ENCODE results near the gene XAGE5. TPM values are rescaled to one million over a fixed set of nuclear protein-coding genes. Genes with fewer than 3 reads are reported as not detected.

The XAGE5 gene, protein sequence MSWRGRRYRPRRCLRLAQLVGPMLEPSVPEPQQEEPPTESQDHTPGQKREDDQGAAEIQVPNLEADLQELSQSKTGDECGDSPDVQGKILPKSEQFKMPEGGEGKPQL
- not detected in 2 replicates for total RNA-seq

DNA sequence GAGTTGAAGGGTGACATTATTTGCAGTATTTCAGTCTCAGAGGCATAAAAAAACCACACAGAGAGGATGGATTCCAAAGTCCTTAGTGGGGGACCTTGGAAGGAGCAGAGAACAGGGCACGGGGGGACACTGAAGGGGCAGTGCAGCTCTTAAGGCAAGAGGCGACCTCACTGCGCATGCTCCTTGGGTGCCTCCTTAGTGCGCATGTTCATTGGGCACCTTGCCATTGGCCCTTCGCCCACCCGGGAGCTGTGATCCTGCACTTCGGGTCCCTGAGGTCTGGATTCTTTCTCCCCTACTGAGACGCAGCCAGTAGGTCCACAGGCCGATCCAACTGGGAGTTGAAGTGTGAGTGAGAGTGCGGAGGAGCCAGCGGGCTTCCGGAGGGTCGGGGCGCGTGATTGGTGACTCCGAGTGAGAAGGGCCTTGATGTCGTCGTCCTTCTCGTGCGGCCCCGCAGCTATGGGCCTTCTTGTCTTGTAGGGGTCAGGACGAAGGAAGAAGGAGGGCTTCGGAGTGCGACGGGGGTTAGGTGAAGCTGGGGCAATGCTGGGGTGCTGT lies at the start of gene XAGE5:
Gene XAGE5, plus strand, starts transcription at position 223 of the 561 bp plus-strand sequence. CDS start 1,280 bp downstream, outside the sequence.

DNA sequence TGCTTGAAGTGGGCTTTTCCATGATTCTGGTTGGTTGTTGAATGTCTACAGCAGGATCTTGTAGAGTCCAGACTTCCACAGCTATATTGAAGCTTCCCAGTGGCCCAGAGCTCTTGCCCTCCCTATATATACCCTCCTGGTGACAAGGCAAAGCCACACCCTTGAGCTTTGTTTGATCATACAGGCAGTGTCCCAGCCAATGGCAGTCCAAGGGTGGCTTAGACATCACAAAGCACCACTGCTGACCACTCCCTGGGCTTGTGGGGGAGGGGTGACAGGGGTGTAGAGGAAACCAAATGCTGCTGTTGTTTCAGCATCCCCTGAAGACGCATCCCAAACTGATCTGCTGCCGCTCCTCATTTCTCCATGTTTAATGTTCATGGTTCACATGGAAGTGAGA lies 13.8 kb upstream of the XAGE5 start, which contains the start of gene SPANXN5:
Gene SPANXN5, minus strand, starts transcription at position 101 of the 400 bp plus-strand sequence. Its CDS starts 79 bp downstream, at position 22.

Other genes starting within 250 kb of the XAGE5 start
- gene SSX7, start 156.4 kb upstream of the XAGE5 start, total RNA-seq: not detected in 2 replicates
- not detected in 2 replicates for gene SSX2, start 104.1 kb upstream of the XAGE5 start, total RNA-seq
- gene SSX2B, start 60.0 kb upstream of the XAGE5 start, total RNA-seq: not detected in 2 replicates
- gene SPANXN5, start 13.9 kb upstream of the XAGE5 start, total RNA-seq: not detected in 2 replicates
- gene XAGE3, start 56.8 kb downstream of the XAGE5 start, total RNA-seq: not detected in 2 replicates
- gene FAM156B, start 86.0 kb downstream of the XAGE5 start, total RNA-seq: 4.6 and 5.7 TPM in 2 replicates
- gene FAM156A, start 147.2 kb downstream of the XAGE5 start, total RNA-seq: 7.0 and 7.2 TPM in 2 replicates
- 1.1 and 1.5 TPM in 2 replicates for gene GPR173, start 237.5 kb downstream of the XAGE5 start, total RNA-seq

Measured in dermis lymphatic vessel endothelial cell (primary cell).